ENCODE data around the gene HES4.
"Not testable (repeated sequence)": the region's sequence is repeated elsewhere in the genome, so short reads cannot be mapped to it uniquely, and the experiment has no call there.

The HES4 gene

DNA sequence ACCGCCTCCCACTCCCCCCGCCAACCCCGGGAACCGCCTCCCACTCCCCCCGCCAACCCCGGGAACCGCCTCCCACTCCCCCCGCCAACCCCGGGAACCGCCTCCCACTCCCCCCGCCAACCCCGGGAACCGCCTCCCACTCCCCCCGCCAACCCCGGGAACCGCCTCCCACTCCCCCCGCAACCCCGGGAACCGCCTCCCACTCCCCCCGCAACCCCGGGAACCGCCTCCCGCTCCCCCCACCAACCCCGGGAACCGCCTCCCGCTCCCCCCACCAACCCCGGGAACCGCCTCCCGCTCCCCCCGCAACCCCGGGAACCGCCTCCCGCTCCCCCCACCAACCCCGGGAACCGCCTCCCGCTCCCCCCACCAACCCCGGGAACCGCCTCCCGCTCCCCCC, 23.1 kb downstream of the HES4 start:
- DNase-seq: not testable (repeated sequence)

DNA sequence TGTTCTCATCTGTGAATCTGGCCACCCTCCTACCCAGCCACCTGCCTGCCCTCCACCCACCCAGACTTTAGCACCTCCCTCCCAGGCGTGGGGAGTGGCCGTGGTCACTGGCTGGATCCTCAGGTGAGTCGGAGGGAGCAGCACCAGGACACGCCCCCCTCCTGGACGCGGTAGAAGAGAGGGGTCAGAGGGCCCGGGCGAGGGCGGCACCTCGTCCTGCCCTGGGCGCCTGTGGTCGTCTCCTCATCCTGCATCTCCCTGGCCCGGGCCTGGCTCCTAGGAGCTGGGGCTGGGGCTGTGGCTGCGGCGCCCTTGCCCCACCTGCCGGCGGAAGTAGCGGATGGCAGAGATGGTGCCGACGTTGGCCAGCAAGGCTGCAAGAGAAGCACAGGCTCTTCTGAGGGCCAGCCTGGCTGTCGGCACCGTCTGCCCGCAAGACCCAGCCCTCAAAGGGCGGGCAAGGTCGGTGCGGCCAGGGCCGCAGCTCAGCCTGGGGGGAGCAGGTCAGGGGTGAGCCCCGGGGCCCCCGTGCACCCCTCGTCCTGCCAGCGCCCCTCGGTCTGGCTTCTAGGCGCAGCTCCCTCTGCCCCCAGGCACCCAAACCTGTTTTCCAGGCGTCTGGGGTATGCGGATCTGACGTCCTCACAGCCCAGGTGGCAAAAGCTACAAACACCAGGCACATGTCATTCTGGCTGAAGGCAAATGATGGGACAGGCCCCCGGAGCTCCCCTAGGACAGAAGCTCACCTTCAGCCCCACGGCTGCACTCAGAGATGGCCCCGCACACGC, 23.8 kb downstream of the HES4 start:
- DNase-seq: no peak

DNA sequence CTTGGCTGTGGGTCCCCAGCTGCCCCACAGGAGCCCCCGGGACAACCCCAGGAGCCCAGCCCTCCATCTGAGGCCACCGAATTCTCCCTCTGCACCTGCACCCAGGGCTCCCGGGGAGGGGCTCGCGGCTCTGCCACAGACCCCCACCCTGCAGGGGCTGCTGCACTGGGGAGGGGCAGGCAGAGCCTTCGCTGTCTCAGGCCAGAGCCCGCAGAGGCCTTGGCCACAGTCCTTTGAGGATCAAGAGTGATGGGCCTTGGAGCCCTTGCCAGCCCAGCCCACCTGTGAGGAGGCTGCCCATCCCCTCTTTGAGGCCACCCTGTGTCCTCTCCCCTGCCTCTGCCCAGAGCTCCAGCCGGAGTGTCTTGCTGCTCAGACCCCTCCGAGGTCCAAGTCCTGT, 24.5 kb downstream of the HES4 start:
- DNase-seq: no peak

DNA sequence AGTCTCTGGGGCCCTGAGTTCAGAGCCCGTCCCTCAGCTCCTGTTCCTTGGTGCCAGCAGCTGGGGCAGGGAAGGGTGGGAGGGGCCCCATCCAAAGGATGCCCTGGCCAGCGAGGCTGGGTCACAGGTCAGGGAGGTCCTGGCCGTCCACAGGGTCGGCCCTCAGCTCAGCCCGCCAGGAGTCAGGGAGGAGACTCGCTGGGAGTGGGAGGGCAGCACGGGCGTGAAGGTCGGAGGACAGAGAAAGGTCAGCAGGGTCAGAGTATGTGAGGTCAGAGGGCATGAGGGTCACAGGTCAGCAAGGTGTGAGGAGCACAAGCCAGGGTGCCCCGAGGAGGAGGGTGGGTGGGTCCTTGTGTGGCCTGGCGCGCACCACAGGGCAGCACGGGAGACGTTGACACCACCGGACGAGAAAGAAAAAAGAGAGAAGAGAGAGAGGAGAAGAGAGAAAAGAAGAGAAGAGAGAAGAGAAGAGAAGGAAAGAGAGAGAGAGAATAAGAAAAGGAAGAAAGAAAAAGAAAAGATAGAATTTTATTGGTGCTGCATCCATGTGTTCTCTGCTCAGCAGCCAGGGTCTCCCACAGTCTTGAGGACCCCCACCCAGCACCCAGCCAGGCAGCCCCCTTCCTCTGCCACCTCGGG, 25.1 kb downstream of the HES4 start:
- DNase-seq: no peak

DNA sequence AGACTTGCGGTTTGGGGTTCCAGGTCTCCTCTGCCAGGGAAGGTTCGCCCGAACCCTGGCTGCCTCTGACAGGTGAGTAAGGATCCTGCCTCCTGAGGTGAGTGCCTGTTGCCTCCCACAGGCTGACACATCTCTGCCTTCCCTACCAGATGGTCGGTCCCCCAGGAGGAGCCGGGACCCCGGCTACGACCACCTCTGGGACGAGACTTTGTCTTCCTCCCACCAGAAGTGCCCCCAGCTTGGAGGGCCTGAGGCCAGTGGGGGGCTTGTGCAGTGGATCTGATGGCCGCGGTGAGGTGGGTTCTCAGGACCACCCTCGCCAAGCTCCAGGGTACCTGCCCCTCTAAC, 25.6 kb downstream of the HES4 start:
- no peak for DNase-seq

DNA sequence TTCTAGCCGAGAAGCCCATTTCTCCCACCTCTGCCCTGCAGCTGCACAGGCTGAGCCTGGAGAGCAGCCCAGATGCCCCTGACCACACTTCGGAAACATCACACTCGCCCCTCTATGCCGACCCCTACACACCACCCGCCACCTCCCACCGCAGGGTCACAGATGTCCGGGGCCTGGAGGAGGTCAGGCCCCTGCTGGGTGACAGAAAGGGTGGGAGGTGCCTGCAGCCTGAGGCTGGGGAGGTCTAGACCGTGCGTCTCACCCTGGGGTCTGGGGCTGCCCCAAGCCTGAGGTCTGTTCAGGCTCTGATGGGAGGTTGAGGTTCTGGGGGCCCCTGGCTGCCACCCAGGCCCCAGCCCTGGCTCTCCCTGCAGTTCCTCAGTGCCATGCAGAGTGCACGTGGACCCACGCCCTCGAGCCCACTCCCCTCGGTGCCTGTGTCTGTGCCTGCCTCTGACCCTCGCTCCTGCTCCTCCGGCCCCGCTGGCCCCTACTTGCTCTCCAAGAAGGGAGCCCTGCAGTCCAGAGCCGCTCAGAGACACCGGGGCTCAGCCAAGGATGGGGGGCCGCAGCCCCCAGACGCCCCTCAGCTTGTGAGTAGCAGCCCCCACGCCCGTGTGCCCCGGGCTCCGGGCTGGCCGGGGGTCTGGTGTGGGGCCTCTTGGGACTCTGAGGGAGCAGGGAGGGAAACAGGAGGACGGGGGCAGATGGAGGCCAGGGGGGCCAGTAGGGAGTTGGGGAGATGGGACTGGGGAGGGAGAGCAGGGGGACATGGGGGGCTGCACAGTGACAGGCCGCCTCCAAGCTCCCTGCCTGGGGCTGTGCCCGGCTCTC, 26.2 kb downstream of the HES4 start:
- no peak for DNase-seq

DNA sequence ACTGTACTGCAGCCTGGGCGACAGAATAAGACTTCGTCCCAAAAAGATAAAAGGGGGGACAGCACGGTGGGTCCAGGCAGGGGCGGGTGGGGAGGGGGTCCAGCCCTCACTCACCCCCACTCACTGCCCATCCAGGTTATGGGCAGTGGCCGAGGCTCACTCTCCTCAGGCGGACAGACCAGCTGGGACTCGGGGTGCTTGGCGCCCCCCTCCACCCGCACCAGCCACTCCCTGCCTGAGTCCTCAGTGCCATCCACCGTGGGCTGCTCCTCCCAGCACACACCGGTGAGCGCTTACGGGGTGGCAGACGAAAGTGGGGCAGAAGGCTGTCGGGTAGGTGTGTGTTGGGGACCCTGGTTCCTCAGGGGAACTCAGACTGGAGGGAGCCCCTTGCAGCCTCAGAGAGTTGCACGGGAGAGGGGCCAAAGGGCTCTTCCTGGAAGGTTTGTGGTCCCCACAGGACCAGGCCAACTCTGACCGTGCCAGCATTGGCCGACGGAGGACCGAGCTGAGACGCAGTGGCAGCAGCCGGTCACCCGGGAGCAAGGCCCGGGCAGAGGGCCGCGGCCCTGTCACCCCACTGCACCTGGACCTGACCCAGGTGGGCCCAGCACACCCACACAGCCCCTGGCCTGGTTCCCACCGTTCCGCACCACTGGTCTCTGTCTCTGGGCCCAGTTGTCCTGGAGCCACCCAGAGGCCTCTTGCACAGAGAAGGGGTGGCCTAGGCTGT, 27.0 kb downstream of the HES4 start:
- DNase-seq: no peak

DNA sequence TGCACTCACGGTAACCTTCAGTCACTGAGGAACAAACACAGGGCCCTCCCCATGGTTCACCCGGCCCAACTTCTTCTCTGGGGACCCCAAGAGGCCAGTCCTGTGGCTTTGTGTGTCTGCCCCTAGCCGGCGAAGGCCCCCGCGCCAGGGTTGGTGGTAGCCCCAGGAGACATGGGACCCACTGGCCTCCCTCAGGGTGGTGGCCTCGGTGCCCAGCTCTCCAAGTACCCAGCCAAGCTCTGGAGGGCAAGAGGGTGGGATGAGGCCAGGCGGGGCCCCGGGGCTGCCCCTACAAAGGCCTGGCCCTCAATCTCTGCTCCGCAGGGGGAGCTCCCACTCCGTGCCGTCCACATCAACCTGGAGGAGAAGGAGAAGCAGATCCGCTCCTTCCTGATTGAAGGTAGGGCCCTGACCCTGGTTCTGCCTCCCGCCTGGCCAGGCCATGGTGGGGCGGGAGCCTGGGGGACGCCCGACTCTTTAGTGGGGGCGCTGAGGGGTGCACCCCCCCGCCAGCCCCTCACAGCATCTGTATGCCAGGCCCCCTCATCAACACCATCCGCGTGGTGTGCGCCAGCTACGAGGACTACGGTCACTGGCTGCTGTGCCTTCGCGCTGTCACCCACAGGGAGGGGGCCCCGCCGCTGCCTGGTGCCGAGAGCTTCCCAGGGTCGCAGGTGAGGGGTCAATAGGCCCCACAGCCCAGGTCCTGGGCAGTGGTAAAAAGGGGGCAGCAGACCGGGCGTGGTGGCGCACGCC, 28.0 kb downstream of the HES4 start:
- DNase-seq: no peak

DNA sequence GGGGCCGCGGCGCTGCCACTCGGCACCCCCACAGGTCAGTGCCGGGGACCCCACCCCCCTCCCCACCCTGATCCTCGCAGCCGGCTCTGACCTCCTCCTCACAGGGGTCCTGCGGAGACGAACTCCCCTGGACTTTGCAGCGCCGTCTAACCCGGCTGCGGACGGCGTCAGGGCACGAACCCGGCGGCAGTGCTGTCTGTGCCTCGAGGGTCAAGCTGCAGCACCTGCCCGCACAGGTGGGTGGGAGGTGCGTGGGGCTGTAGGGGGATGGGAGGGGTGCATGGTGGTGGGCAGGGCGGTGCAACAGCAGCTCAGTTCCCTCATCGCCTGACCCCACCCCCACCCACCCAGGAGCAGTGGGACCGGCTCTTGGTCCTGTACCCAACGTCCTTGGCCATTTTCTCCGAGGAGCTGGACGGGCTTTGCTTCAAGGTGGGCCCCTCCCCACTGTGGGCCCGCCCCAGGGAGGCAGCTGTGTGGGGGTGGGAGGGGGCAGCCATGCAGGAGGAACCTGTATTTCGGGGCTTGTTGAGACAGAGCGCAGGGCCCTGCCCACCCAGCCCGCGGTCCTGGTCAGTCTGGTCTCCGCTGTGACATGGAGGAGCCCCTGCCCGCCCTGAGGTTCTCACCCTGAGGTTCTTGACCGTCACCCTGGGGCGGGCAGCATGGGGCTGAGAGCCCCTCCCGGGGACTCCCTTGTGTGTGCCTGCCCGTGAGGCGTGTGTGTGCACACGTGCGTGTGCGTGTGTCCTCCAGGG, 28.7 kb downstream of the HES4 start:
- DNase-seq: no peak

DNA sequence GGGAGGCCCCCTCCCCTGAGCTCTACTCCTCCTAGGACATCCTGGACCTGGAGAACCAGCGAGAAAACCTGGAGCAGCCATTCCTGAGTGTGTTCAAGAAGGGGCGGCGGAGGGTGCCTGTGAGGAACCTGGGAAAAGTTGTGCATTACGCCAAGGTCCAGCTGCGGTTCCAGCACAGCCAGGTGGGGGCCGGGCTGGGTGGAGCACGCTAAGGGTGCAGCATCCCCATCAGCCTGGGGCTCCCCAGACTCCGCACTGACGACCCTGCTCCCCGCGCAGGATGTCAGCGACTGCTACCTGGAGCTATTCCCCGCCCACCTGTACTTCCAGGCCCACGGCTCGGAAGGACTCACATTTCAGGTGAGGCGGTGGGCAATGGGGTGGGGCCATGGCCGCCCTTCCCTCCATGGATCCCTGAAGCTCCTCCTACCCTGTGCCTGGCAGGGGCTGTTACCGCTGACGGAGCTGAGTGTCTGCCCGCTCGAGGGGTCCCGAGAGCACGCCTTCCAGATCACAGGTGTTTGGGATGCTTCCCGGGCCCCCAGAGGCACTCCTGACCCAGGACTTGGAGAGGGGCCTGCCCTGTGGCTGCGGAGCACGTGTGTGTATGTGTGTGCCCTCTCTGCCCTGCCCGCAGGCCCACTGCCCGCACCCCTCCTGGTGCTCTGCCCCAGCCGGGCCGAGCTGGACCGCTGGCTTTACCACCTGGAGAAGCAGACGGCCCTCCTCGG, 29.5 kb downstream of the HES4 start:
- no peak for DNase-seq

DNA sequence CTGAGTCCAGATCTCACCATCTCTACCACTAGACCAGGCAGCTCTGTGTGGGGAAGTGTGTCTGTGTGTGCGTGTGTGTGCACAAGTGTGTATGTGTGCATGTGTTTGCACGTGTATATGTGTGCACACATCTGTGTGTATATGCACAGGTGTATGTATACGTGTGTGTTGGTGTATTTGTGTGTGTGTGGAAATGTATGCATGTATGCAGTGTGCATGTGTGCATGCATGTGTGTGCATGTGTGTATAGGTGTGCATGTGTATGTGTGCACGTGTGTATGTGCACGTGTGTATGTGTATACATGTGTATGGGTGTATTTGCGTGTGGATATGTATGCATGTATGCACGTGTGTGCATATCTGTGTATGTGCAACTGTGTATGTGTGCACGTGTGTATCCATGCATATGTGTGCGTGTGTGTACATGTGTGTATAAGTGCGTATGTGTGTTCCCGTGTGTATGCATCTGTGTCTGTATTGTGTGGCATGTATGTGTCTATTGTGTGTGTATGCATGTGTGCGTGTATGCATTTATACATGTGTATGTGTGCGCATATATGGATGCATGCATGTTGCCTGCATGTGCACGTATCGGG, 30.5 kb downstream of the HES4 start:
- no peak for DNase-seq

DNA sequence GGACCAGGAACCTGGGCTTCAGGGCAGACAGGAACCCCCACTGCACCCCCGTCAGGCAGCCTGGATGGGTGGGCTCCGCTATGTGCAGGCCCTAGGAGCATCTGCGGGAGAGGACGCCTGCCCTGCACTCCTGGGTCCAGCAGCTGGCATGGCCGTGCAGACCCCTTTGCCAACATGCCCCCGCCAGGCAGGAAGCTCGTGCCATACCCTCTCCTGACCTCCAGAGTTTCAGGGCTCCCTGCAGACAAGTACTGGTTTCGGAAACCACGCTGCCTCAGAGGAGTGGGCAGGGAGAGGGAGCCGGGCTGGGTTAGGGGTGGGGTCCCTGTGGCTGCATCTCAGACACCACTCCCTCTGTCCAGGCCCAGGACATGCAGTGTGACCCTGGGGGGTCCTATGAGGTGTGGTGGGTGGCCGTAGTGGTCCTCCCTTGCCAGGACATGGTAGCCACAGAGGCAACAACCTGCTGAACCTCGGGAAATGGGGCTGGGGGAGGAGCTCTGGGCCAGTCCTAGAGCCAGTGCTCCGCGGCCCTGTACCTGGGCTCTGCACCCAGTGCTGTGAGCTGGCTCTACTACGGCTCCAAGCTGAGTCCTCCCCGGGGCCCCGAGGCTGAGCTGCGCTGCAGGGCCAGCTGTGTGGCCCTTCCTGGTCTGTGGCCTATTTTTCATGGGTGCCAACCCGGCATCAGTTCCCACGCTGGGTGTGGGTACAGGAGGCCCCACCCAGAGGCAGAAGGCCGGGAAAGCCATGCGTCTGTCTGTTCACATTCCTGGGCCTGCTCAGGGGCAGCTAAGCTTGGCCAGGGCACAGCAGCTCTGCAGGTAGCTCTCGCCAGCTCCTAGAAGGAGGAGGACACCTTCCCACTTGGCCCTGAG, 32.2 kb downstream of the HES4 start:
- DNase-seq: no peak

DNA sequence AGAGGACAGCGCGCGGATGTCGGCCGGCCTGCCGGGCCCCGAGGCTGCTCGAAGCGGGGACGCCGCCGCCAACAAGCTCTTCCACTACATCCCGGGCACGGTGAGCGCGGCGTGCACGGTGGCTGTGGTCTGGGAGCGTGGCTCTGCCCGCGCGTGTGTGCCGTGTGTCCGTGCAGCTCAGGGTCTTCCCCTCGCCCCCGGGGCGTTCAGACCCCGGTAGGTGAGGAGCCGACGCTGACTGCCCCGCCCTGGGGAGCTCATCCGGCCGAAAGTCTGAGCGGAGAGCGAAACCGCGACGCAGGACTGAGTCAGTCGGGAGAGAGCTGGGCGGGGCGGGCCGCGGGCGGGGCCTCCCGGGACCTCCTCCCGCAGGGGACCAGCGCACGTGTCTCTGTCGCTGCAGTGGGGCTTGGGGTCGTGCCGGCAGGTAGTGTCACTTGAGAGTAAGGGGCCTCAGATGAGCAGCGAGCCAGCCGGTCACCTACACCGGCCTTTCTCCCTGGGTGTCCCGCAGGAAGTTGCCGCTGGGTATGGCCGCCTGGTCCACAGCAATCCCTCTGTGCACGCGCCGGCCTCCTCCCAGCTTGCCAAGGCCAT, 33.1 kb downstream of the HES4 start:
- DNase-seq: no peak

DNA sequence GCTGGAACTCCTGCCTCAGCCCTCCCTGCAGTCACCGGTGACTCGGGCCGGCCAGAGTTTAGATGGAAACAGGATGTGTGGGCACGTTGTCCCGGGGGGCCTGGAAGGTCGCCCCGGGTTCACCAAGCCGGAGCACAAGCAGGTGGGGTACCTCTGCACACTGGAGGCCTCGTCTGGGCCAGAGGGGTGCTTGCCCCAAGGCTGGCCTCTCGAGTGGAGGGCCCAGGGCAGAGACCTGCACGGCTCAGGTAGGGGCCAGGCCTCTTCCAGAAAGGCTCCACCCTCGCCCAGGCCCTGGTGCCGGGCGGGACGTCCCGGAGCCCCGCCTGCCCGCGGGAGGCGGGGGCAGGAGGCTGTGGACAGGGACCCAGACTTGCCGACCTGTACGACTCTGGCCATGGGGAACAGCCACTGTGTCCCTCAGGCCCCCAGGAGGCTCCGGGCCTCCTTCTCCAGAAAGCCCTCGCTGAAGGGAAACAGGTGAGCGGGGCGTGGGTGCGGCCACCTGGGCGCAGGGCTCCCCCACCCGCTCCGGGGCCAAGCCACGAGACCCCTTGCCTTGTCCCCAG, 33.7 kb downstream of the HES4 start, which contains the start of gene PLEKHN1:
TSS of gene PLEKHN1 (plus strand) at position 348 of the 569 bp plus-strand sequence. CDS start at position 398, 50 bp downstream.
- no peak for DNase-seq

DNA sequence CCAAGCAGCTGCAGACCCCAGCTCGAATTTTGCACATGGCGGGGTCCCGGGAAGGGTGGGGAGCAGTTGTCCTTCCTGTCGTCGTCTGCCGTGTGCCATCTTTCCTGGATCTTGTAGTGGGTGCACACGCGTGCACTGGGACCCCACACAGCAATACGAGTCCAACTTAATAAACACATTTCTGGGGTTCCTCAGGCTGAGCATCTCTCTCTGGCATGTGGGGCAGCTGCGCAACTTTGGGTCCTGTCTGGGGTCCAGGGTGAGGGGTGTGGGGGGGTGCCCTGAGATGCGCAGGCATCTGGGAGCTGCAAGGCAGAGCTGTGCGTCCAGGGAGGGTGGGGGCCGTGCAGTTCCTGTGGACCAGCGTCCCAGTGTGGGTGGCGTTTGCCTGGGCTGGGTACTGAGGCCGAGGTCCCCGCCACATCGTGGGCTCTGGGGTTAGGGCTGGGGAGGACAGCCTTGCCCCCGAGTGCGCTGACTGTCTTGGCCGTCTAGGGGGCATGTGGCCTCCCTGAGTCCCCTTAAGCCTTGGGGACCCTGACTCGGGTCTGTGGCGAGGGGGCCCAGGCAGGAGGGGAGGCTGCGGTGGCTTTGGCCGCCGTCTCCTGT, 34.3 kb downstream of the HES4 start:
- no peak for DNase-seq

DNA sequence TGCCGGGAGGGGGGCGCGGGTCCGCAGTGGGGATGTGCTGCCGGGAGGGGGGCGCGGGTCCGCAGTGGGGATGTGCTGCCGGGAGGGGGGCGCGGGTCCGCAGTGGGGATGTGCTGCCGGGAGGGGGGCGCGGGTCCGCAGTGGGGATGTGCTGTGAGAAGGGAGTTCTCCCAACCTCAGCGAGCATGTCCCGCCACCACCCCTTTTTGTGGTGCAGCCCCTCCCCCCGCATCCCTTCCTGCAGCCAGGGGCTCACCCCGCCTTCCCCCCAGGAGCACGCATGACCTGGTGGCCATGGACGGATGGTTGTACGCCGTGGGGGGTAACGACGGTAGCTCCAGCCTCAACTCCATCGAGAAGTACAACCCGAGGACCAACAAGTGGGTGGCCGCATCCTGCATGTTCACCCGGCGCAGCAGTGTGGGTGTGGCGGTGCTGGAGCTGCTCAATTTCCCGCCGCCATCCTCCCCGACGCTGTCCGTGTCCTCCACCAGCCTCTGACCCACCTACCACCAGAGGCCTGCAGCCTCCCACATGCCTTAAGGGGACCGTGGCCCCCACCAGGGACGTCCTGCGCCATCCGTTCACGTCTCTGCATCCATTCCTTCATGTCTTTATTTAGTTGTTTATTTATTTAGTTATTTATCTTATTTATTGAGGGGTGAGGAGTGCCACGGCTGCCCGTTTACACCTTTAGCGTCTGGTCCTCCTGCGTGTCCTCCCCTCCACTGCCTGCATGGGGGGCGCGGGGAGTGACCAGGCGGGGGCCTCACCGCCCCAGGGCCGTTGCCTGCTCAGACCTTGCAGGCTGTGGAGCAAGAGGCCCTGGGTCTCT, 35.0 kb downstream of the HES4 start:
- DNase-seq: no peak

All from NCI-H187 treated with DMSO at 0.1 percent for 48 hours (cell line).